ENCODE measurements around the gene FOXC2. TPM values are rescaled to one million over a fixed set of nuclear protein-coding genes. Genes with fewer than 3 reads are reported as not detected.

FOXC2 gene
- total and polyA plus RNA-seq, 9 of the 15 experiments (the other 6 are each of a cell fraction or from before 2014, with no cell fraction given), result 0.01 to 0.11 (median 0.10) TPM; not detected in 5

- no peak for DNase-seq (ENCODE audit: extremely low read depth in 1 of 4, low spot score in 3 of 4)
- 65% methylated on average over 8 of the region's 8 CpGs for WGBS (ENCODE audit: insufficient coverage, low coverage, missing lambda C conversion rate)
- CTCF ChIA-PET (ENCODE audit: low intra/inter-chr PET ratio), result no interaction called here
These were observed 17.3 kb upstream of the FOXC2 start for GRCh38 chr16:86549076-86549892.

More at GRCh38 chr16:86549076-86549892, 17.3 kb upstream of the FOXC2 start:
- TF ChIP-seq ZHX1 (conservative IDR thresholded peaks at IDR 0.05; ENCODE audit: low read length) (no peak), SOX6 (IDR thresholded peaks at IDR 0.05) (no peak), GABPB2 (CRISPR knock-in tag; conservative IDR thresholded peaks at IDR 0.05) (no peak), HBP1 (CRISPR knock-in tag; IDR thresholded peaks at IDR 0.05) (no peak)
- FAIRE-seq (no peak), ATAC-seq (no peak)
- no peak overlapping the region for H3K4me2 ChIP-seq (ENCODE audit: insufficient read depth, low read length)
- H3K4me3 ChIP-seq, result no peak overlapping the region
- no peaks in the 10 kb centered on the region for H3K9me1 ChIP-seq (ENCODE audit: control insufficient read depth, insufficient read depth, low read length)
- no peaks in the 10 kb centered on the region for H3K27me3 ChIP-seq (ENCODE audit: control insufficient read depth in 2 of 2, insufficient read depth in 2 of 2, low read length in 2 of 2)
- intact Hi-C loops (cut with micrococcal nuclease) (no loop called here), in situ Hi-C loops (cut with MboI) (no loop called here)
- H3K4me1 ChIP-seq (replicated peaks in 1 of 2; ENCODE audit: control insufficient read depth in 2 of 2, insufficient read depth in 2 of 2, low read length in 2 of 2), result peaks cover 0 to 7% of the 10 kb centered on the region in 2 experiments; a peak in 2 of 5 replicates
- H3K9ac ChIP-seq (ENCODE audit: insufficient read depth in 1 of 2, low read depth in 2 of 2, low read length in 2 of 2), result no peak overlapping the region; a peak in 1 of 4 replicates
- H3K27ac ChIP-seq (ENCODE audit: extremely low read depth, low read depth, low read length), result no peak overlapping the region
- POLR2A ChIA-PET, result no interaction called here
- no TSS peak for BruUV-seq (replicated peaks)
- peaks cover 7% of the 10 kb centered on the region for H3K79me2 ChIP-seq (ENCODE audit: control insufficient read depth, insufficient read depth, low read length)
- H4K20me1 ChIP-seq (replicated peaks; ENCODE audit: control insufficient read depth, insufficient read depth, low read length), result no peaks in the 10 kb centered on the region
- H3K36me3 ChIP-seq (ENCODE audit: control insufficient read depth, insufficient read depth, low read length), result peaks cover 27% of the 10 kb centered on the region; the same call in 2 of the 3 replicates
- H3K9me3 ChIP-seq (replicated peaks; ENCODE audit: control insufficient read depth, insufficient read depth, low read depth, low read length), result no peaks in the 10 kb centered on the region
- H2AFZ ChIP-seq (ENCODE audit: low read depth, low read length), result no peak overlapping the region
